Measurements from ENCODE around the gene MMP23B. TPM values are rescaled to one million over a fixed set of nuclear protein-coding genes. Genes with fewer than 3 reads are reported as not detected.
A peak's percentile ranks its signal among the peaks of the same experiment; 100 is the strongest.
"Not testable (repeated sequence)": the region's sequence is repeated elsewhere in the genome, so short reads cannot be mapped to it uniquely, and the experiment has no call there.

The MMP23B gene
- total RNA-seq, 1 donor from 2014 or later: 3.2 TPM

DNA sequence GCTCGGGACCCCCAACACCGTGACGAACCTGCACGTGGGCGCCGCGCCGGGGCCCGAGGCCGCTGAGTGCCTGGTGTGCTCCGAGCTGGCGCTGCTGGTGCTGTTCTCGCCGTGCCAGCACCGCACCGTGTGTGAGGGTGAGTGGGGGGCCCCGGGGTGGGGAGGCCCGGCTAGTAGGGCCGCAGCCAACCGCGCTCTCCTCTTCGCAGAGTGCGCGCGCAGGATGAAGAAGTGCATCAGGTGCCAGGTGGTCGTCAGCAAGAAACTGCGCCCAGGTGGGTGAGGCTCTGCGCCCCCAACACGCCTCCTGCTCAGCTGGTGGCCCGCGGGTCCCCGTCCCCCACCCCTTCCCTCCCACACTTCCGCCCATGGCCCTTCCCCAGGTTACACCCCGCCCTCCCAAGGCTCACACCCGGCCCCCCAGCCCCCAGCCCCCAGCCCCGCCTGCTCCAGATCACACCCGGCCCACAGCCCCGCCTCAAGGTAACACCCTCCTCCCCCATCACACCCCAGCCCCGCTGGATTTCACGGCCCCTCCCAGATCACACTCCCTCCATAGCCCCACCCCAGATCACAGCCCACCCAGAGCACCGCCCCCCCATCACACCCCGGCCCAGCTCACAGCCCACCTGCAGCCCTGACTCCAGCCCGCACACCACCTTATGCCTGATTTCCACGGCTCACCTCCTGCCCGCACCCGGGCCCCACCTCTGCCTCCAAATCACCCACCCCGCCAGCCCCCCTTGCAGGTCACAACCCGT, 2.4 kb upstream of the MMP23B start:
- DNase-seq (ENCODE audit: extremely low read depth, low read depth, low spot score): no peak

DNA sequence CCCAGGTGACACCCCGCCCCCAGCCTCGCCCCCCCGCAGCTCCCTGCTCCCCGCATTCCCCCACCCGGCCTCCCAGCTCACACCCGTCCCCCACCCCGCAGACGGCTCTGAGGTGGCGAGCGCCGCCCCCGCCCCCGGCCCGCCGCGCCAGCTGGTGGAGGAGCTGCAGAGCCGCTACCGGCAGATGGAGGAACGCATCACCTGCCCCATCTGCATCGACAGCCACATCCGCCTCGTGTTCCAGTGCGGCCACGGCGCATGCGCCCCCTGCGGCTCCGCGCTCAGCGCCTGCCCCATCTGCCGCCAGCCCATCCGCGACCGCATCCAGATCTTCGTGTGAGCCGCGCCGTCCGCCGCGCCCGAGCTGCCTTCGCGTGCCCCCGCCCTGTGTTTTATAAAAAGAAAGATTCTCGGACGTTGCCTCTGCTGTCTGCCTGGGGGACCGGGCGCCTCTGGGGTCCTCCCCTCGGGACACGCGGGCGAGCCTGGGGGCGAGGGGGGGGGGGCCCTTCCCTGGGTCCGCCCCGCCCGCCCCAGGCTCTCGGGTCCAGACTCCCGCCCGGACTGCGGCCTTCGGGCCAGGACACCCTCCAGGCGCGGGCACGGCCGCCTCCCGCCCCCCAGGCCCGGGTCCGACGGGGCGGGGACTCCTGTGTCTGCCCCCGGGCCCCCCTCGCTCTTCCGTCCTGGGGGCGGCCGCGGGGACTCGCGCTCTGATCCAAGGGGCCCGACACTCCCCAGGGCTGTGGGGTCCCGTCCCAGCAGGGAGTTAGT, 1.6 kb upstream of the MMP23B start:
- no peak for DNase-seq (ENCODE audit: extremely low read depth, low read depth, low spot score)

DNA sequence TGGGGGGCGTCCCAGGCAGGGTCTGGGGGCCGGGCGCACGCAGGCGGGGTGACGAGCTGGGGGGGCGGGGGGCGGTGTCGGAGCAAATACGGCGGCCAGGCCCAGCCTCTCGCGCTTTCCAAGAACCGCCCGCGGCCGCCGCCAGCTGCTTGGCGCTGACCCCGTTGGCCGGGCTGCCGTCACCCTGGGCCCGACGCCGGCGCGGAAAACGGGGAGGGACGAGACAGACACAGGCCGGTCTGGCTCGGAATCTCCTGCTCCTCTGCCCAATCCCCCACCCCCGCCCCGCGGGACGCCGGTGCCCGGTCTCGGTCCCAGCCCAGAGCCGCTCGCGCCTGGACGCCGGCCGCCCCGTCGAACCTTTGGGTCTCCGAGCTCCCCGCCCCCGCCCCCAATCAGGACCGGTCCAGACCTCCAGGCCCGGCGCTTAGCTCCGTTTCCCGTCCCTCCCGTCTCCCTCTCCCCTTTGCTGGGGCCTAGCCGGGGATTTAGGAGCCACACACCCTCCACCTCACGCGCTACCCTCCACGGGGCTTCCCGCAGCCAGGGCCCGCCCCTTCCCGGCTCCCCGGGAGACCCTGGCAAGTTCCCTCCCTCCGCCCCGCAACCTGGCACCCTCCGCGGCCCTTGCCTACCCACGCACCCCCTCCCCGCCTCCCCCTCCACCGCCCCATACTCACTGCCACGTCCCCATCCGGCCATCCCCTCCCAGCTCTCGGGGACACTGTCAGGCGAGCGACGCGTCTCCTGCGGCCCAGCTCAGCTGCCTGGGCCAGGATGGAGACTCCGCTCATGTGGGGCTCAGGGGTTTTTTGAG, 800 bp upstream of the MMP23B start:
- DNase-seq (ENCODE audit: extremely low read depth, low read depth, low spot score): no peak

DNA sequence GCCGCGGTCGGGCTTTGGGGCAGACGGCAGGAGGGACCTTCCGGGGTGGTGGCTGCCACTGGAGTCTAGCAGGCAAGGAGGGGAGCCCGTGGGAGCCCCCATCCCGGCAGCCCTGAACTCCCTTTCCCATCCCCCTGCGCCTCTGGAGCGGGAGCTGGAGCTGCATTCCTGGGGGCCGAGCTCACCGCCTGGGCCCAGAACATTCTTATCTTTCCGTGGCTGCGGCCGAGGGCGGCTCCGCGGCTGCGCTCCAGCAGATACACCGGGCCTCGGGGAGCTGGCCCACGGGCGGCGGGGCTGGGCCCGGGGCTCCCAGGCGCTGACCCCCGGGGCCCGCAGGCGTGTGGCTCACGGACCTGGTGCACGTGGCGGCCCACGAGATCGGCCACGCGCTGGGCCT, 1.4 kb downstream of the MMP23B start:
- DNase-seq (ENCODE audit: extremely low read depth, low read depth, low spot score): not testable (repeated sequence)

DNA sequence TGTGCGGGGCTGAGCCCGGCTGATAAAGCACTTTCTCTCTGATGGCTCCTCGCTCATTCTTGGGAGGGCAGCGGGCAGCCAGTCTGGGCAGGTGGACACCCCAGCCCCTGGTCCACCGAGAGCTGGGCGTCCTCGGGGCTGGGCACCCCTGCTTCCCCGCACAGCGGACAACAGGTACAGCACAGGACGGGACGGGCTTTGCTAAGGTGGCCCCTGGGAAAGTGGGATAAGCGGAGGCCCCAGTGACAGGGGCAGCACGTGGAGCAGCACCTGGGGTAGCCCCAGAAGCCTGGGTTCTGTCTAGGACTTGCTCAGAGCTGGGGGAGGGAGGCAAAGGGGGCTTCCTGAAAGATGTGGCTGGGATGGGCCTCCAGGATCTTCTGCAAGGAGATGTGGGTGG, 2.6 kb downstream of the MMP23B start:
- DNase-seq (ENCODE audit: extremely low read depth, low read depth, low spot score): not testable (repeated sequence)

DNA sequence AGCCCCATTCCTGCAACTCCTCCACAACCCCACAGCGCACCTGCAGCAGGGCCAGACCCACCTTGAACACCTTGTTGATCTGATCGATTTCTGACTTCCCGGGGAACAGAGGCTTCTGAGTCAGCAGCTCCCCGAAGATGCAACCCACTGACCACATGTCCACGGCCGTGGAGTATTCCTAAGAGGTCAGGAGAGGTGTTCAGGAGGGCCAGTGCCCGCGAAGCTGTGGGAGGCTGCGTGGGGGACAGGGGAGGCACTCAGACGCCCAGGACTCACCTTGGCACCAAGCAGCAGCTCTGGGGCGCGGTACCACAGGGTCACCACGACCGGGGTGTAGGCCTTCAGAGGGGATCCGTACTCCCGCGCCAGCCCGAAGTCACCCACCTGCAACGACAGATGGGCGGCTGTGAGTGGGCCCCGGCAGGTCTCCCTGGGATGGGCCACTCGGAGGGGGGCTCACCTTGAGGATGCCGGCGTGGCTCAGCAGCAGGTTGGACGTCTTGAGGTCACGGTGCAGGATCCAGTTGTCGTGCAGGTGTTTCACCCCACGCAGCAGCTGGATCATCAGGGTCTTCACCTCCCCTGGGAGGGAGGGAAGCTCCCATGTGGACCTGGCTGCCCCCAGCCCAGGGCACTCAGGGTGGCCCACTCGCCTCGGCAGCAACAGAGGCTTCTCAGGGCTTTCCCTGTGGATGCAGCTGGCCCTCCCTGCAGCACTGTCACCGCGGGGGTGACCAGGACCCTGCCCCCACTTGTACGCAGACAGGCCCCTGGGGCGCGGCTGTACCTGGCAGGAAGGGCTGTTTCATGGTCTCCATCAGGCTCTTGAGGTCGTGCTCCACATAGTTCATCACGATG, 4.9 kb downstream of the MMP23B start:
- not testable (repeated sequence) for DNase-seq (ENCODE audit: extremely low read depth, low read depth, low spot score)

DNA sequence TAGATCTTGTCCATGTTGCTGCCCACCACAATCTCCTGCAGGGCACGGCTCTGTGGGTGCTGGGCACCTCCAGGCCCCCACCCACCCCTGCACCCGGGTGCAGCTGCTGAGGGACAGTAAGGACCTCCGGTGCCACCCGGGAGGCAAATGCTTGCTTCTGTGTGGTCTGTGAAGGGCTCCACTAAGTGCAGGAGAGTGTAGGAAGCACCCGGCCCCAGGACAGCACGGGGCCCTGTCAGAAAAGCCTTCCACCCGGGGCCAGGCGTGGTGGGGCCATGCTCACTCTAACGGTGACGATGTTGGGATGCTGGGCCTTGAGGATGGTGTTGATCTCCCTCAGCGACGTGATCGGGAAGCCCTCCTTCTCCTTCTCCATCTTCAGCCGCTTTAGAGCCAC, 5.5 kb downstream of the MMP23B start:
- DNase-seq (ENCODE audit: extremely low read depth, low read depth, low spot score): not testable (repeated sequence)

DNA sequence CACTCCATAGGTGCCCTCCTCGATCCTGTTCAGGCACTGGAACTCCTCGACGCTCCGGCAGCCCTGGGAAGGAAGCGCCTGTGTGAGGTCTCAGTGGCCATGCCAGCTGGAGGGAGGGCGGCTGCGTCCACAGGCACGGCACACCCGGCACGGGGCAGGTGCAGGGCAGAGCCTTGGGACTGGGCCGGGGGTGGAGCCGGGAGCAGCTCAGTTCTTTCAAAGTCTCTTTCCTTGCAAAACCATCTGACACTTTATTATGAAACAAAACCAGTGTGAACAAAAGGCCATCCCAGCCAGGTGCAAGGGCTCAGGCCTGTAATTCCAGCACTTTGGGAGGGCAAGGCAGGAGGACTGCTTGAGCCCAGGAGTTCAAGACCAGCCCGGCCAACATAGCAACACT, 6.6 kb downstream of the MMP23B start:
- not testable (repeated sequence) for DNase-seq (ENCODE audit: extremely low read depth, low read depth, low spot score)

DNA sequence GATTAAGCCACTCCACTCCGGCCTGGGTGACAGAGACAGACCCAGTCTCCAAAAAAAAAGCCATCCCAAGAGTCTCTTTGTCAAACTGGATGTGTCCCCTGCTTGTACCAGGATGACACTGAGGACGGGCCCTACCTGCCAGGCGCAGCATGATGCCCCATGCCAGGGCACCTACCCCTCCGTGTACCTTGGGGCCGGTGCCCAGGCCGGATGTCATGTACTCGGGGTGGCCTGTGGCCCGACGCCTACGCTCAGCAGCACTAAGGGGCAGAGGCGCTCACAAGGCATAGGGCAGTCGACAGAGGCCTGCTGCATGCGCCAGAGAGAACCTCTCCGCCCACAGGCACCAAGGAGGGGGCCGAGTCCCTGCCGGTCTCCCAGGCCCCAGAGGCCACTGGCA, 7.4 kb downstream of the MMP23B start:
- not testable (repeated sequence) for DNase-seq (ENCODE audit: extremely low read depth, low read depth, low spot score)

DNA sequence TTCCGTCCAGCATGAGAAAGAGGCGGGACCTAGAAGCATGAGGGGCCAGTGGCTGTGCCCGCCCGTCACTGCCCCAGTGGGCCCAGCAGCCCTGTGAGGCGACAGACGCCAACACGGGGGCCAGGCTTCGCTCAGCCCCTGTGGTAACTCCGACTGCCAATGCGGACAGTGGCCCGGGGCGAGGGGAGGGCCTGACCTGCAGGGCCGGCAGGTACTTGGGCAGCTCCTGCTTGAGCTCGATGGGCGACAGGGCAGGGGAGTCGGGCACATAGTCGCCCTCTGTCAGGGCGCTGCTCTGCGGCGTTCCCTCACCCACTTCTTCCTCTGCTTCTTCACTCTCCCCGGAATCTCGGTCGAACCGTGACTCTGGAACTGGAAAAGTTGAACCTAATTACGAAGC, 8.1 kb downstream of the MMP23B start:
- not testable (repeated sequence) for DNase-seq (ENCODE audit: extremely low read depth, low read depth, low spot score)

DNA sequence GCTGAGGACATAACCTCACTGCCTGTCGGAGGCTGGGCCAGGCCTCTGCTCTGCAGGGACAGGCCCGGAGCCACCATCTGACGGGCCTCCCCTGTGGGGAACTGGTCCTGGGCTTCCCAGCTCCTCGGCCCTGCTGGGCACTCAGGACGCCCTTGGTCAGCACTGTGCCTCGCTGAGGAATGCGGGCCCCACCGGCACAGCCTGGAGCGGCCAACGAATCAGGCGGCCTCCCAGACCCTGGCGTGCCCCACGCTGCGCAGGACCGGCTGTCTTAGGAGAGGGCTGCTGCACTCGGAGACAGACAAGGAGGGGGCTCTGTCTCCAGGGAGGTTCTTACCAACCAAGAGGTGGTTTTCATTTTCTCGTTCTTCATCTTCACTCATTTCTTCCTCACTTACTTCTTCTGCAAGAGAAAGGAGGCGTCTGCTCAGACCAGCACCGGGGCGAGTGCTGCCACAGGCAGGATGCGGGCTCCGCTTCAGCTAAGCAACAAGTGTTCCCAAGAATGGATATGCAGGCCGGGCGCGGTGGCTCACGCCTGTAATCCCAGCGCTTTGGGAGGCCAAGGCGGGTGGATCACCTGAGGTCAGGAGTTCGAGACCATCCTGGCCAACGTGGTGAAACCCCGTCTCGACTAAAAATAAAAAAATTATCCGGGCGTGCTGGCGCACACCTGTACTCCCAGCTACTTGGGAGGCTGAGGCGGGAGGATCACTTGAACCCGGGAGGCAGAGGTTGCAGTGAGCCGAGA, 8.9 kb downstream of the MMP23B start:
- DNase-seq (ENCODE audit: extremely low read depth, low read depth, low spot score): not testable (repeated sequence)

DNA sequence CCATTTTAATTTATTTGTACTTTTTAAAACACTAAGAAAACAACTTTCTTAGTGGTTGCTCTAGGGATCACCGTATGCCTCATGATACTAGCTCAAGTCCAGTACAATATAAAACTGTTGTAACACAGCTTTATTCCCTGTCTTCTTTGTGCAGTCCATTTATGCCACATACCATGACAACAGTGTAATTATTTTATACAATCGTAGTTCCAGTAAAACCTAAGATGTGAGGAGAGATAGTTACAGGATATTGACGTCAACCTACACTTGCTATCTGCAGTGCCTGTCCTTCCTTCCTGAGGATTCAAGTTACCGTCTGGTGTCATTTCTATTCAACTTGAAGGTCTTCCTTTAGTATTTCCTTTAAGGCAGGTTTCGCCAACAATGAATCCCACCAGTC, 14.4 kb downstream of the MMP23B start:
- DNase-seq (ENCODE audit: extremely low read depth, low read depth, low spot score): peak; percentile 23

DNA sequence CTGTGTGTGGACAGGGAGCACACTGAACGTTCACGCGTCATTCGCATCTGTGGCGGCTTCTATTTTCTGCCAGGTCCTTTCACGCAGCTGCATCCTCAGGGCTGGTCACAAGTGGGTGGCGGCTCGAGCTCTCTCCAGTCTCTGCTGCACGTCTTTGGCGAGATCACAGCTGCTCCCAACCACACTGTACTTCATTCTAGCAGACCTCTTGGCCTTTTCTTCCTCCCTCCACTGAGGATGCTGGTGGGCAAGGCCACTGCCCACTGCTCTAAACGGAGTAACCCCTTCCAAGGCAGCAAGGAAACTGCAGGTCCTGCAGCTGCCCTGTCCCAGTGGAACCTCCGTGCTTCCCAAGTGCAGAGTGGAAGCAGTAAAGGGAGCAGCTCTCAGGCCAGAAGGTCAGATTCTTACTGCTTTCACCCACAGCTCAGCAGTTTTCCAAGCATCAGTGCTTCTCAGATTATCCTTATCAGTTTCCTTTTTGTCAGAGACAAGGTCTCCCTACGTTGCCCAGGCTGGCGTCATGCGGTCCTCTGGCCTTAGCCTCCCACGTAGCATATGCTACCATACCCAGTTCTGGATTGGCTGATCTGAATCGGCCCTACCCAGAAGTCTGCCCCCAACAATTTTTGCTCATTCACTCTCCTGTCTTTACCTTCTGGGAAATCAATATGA, 15.7 kb downstream of the MMP23B start:
- DNase-seq (ENCODE audit: extremely low read depth, low read depth, low spot score): not testable (repeated sequence)

DNA sequence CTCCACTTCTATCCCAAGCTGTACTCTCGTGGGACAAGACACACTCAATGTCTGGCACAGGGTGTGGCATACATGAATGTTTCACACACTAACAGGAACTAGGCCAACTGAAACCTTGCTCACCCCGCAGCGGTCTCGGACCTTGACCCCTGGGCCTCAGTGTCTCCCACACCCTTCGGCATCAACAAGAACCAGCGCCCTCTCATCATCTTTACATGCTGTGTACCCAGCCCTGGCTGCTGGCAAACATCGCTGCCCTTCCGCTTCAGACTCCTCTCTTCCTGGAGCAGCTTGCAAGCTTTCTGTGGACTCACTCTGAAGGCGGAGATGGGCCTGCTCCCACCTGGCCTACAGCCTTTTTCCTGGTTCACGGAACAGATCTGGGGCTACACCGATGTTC, 16.3 kb downstream of the MMP23B start:
- not testable (repeated sequence) for DNase-seq (ENCODE audit: extremely low read depth, low read depth, low spot score)

DNA sequence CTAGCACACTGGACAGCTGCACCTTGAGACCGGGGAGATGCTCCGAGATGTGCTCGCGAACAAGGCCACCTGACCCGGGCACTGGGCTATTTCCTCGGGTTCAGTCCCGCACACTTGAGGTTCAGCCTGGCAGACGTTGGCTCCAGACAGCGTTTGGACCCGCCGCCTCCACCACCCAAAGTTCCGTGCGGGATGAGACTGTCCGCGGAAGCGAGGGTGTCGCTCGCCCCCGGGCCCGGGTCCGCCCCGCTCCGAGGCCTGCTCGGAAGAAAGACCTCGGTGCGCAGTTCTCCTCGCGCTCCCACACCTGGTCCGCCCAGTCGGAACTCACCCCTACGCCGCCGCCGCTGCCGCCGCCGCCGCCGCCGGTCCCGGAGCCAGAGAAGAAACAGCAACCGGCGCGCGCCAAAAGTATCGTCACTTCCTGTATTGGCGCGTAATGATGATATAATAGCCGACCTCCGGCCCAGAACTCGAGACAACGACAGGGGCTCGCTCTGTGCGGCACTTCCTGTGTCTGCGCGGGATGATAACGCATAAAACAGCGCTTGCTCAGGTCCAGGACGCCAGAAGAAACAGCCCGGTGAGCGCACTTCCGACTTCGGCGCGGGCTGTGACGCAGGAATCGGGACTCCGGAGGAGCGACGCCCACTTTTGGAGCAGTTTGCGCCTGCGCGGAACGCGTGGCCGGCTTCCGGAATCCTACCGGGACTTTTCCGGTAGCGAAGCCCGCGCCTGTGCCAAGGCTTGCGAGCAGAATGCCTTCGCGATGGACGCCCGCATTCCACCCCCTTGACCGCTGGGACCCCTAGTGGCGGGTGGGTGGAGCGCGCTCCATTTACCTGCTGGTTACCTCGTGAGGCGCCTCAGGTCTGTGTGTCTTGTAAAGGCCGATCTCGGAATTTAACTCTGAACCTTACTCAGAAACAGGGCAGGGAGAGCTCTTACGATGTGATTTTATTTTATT, 26.9 kb downstream of the MMP23B start, which contains the start of gene CDK11B:
Gene CDK11B, minus strand, starts transcription at position 422 of the 967 bp plus-strand sequence. CDS start 1,519 bp downstream, outside the sequence.
- DNase-seq (ENCODE audit: extremely low read depth, low read depth, low spot score): peak; percentile 68

DNA sequence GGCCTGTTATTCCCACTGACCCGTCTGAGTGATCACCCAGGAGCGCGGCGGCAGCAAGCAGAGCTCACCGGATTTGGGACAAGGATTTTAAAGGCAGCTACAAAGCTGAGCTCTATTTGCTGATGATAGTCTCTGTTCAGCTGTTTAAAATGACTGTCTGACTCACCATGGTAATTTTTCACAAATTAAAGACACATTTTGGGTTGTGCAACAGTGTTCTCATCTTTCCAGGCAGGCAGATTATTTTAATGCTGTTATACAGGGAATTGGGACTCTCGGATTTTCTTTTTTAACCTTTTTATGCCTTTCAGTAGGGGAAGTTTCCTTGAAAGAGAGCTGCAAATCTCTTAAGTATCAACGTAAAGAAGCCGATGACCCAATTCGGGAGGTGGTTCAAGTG, 30.4 kb downstream of the MMP23B start:
- DNase-seq (ENCODE audit: extremely low read depth, low read depth, low spot score): not testable (repeated sequence)

DNA sequence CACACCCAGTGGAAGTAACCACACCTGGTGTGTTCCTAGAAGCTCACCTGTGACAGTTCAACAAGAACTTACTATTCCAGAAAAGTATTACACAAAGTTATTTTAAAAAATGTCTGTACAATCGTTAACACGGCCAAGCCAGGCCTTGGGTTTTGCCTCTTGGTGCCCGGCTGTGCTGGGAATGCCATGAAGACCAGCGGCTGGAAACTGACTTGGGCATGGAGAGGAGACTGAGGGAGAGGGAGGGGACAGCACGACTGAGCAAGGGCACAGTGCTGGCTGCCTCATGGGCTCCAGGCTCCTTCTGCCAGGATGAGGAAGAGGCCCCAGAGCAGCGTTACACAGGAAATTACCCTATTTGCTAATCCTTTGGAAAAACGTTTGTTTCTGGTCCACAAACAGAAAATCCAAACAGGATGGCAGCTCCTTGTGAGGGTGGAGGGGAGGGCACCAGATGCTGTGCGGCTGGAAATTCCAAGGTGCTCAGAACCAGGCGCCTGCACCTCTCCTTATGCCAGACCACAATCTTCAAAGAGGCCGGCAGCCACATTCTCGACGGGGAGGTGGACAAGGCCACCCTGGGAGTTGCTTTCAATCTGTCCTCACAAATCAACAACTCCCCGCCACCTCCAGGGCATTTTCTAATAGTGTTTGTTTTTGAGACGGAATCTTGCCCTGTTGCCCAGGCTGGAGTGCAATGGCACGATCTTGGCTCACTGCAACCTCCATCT, 31.0 kb downstream of the MMP23B start:
- not testable (repeated sequence) for DNase-seq (ENCODE audit: extremely low read depth, low read depth, low spot score)

Measured in glomerular endothelial cell (primary cell).